Gastrocnemius medialis (tissue), 4 donors: ENCODE measurements around the gene ADH7. TPM values are rescaled to one million over a fixed set of nuclear protein-coding genes. Genes with fewer than 3 reads are reported as not detected.
"Not testable (repeated sequence)": the region's sequence is repeated elsewhere in the genome, so short reads cannot be mapped to it uniquely, and the experiment has no call there.

Experiments used
- ATAC-seq, 2 donors: fragments of 150-250 bp; one replicate each; pipeline ENCODE4 v1.9.1; 2016
- DNase-seq, 2 donors: peaks; one replicate each; pipeline ENCODE4 v3.0.0-alpha.2; 2019
- H3K27ac ChIP-seq, 4 donors: fragments of 200-600 bp; sonication (generic); 1 replicate in 1 of 4; 2 replicates in 3 of 4; pipeline ENCODE4 v1.5.1; 2016 to 2018; ENCODE audit warnings: mild to moderate bottlenecking in 2 of 4, moderate library complexity in 1 of 4
- H3K27me3 ChIP-seq, 3 donors: fragments of 200-600 bp; sonication (generic) in 2 of 3; 1 replicate in 1 of 3; 2 replicates in 2 of 3; pipeline versions ENCODE4 v1.5.1 to v1.6.0; 2016 to 2019; ENCODE audit warnings: mild to moderate bottlenecking in 1 of 3, moderate library complexity in 1 of 3
- H3K36me3 ChIP-seq, 2 donors: fragments of 200-600 bp; sonication (generic) in 1 of 2; one replicate each; pipeline ENCODE4 v1.5.1; 2017 to 2018
- H3K4me1 ChIP-seq, 2 donors: fragments of 200-600 bp; sonication (generic) in 1 of 2; one replicate each; pipeline ENCODE4 v1.5.1; 2016 to 2017; ENCODE audit warnings: mild to moderate bottlenecking in 2 of 2
- H3K4me3 ChIP-seq, 4 donors: fragments of 200-600 bp; sonication (generic) in 3 of 4; 1 replicate in 1 of 4; 2 replicates in 3 of 4; pipeline ENCODE4 v1.5.1; 2016 to 2019; ENCODE audit warnings: mild to moderate bottlenecking in 2 of 4
- H3K9me3 ChIP-seq, 3 donors: fragments of 200-600 bp; sonication (generic) in 2 of 3; 1 replicate in 1 of 3; 2 replicates in 2 of 3; pipeline ENCODE4 v1.5.1; 2016 to 2019
- CTCF ChIP-seq, 5 experiments: fragments of 450-650 bp in 3 of 5; fragments of 200-600 bp in 2 of 5; sonication (generic) in 2 of 5; IDR thresholded peaks in 4 of 5; conservative IDR thresholded peaks in 1 of 5; 1 replicate in 4 of 5; 2 replicates in 1 of 5; pipeline ENCODE4 v1.5.1; 2016 to 2019; ENCODE audit warnings: antibody characterized with exemption in 5 of 5, mild to moderate bottlenecking in 3 of 5, moderate library complexity in 3 of 5
- POLR2A ChIP-seq, 2 donors: fragments of 450-650 bp; IDR thresholded peaks; one replicate each; pipeline ENCODE4 v1.6.1; 2017; ENCODE audit warnings: antibody characterized with exemption in 2 of 2, mild to moderate bottlenecking in 2 of 2, moderate library complexity in 2 of 2
- in situ Hi-C, 4 donors: fragments of 200-750 bp; cut with MboI; loops; one replicate each; pipeline versions ENCODE4 v1.15.0 to v1.8.0; 2017; ENCODE audit warnings: low sequenced_read_pairs in 4 of 4
- intact Hi-C: fragments of 100-400 bp; cut with DNase I; formaldehyde crosslinking; loops from one replicate; pipeline ENCODE4 v1.15.1; 2023; ENCODE audit warnings: low total_unique reads
- total RNA-seq, 4 donors: library from RNA; depleted of rRNA; stranded (reverse); fragments of >200 nt; gene quantifications; one replicate each; pipeline versions ENCODE4 v1.1.0 to v1.2.3, GENCODE V29; 2016

ADH7 gene
- total RNA-seq, 4 donors from 2014 or later: not detected

- in situ Hi-C loops (no loop called here), intact Hi-C loops (no loop called here)
- no peaks in the 10 kb centered on the region for H3K27me3 ChIP-seq
- H3K4me1 ChIP-seq: no peaks in the 10 kb centered on the region
- no peak overlapping the region for H3K27ac ChIP-seq
- no peak for TF ChIP-seq CTCF (IDR thresholded peaks at IDR 0.05 in 4 of 5, conservative IDR thresholded peaks at IDR 0.05 in 1 of 5)
- no peak for TF ChIP-seq POLR2A (IDR thresholded peaks at IDR 0.05)
- H3K36me3 ChIP-seq: no peaks in the 10 kb centered on the region
- H3K9me3 ChIP-seq: no peaks in the 10 kb centered on the region
- no peak overlapping the region for H3K4me3 ChIP-seq
- ATAC-seq (no peak), DNase-seq (no peak)
These were observed 2.0 kb upstream of the ADH7 start for GRCh38 chr4:99436976-99437722.

- ATAC-seq: no peak
- Histone ChIP-seq H3K36me3 (no peaks in the 10 kb centered on the region), H3K4me3 (no peak overlapping the region), H3K9me3 (no peaks in the 10 kb centered on the region), H3K4me1 (no peaks in the 10 kb centered on the region), H3K27me3 (no peaks in the 10 kb centered on the region), H3K27ac (no peak overlapping the region)
- in situ Hi-C loops (no loop called here), intact Hi-C loops (no loop called here)
- no peak for TF ChIP-seq CTCF (IDR thresholded peaks at IDR 0.05 in 4 of 5, conservative IDR thresholded peaks at IDR 0.05 in 1 of 5)
- TF ChIP-seq POLR2A (IDR thresholded peaks at IDR 0.05): no peak
- no peak for DNase-seq
These were observed 1.3 kb upstream of the ADH7 start for GRCh38 chr4:99436462-99436861.

- no peaks in the 10 kb centered on the region for H3K27me3 ChIP-seq
- no peaks in the 10 kb centered on the region for H3K36me3 ChIP-seq
- no peak overlapping the region for H3K4me3 ChIP-seq
- intact Hi-C loops (no loop called here), in situ Hi-C loops (no loop called here)
- TF ChIP-seq POLR2A (IDR thresholded peaks at IDR 0.05) (no peak), CTCF (IDR thresholded peaks at IDR 0.05 in 4 of 5, conservative IDR thresholded peaks at IDR 0.05 in 1 of 5) (no peak)
- H3K9me3 ChIP-seq: no peaks in the 10 kb centered on the region
- no peaks in the 10 kb centered on the region for H3K4me1 ChIP-seq
- H3K27ac ChIP-seq: no peak overlapping the region
- no peak for DNase-seq
- no peak for ATAC-seq
These were observed 5.0 kb downstream of the ADH7 start for GRCh38 chr4:99430106-99430505.

- no peaks in the 10 kb centered on the region for H3K4me1 ChIP-seq
- H3K36me3 ChIP-seq: no peaks in the 10 kb centered on the region
- TF ChIP-seq POLR2A (IDR thresholded peaks at IDR 0.05): no peak
- no peak for TF ChIP-seq CTCF (IDR thresholded peaks at IDR 0.05 in 4 of 5, conservative IDR thresholded peaks at IDR 0.05 in 1 of 5)
- no peaks in the 10 kb centered on the region for H3K9me3 ChIP-seq
- in situ Hi-C loops: loop anchor here in 3 of 4 donors (10.0 to 25.0 kb wide), 3 partner anchors 292 to 480 kb away; partner anchors contain the start of genes EIF4E (in 1 of the 3) and METAP1 (in 1 of the 3)
- no peak overlapping the region for H3K27ac ChIP-seq
- intact Hi-C loops: no loop called here
- H3K4me3 ChIP-seq: no peak overlapping the region
- no peak for DNase-seq
- no peaks in the 10 kb centered on the region for H3K27me3 ChIP-seq
- ATAC-seq: no peak
These were observed 18.0 kb downstream of the ADH7 start for GRCh38 chr4:99417125-99417524.

- H3K4me1 ChIP-seq, H3K9me3 ChIP-seq, H3K4me3 ChIP-seq, intact Hi-C loops, ATAC-seq, H3K27ac ChIP-seq, H3K36me3 ChIP-seq, H3K27me3 ChIP-seq, DNase-seq: not testable (repeated sequence)
- in situ Hi-C loops: loop anchor here in 3 of 4 donors (10.0 to 25.0 kb wide), 3 partner anchors 291 to 478 kb away; partner anchors contain the start of genes EIF4E (in 1 of the 3) and METAP1 (in 1 of the 3)
These were observed 19.4 kb downstream of the ADH7 start for GRCh38 chr4:99415762-99416161.

GRCh38 chr4:99414902-99415301 is 20.2 kb downstream of the ADH7 start:
- H3K27ac ChIP-seq, H3K4me1 ChIP-seq, H3K9me3 ChIP-seq, H3K36me3 ChIP-seq, intact Hi-C loops, DNase-seq, ATAC-seq, H3K4me3 ChIP-seq, H3K27me3 ChIP-seq: not testable (repeated sequence)
- in situ Hi-C loops: loop anchor here in 3 of 4 donors (10.0 to 25.0 kb wide), 3 partner anchors 290 to 478 kb away; partner anchors contain the start of genes EIF4E (in 1 of the 3) and METAP1 (in 1 of the 3)
